ENCODE measurements around the gene MARCKS. TPM values are rescaled to one million over a fixed set of nuclear protein-coding genes. Genes with fewer than 3 reads are reported as not detected.

The MARCKS gene
- total RNA-seq, 1 donor from 2014 or later = 442 TPM

GRCh38 chr6:113859349-113860180 is 2.4 kb downstream of the MARCKS start:
- DNase-seq = peak; percentile 37

GRCh38 chr6:113860181-113860955 is 3.2 kb downstream of the MARCKS start:
- peak overlapping the region; percentile 98 for H3K4me3 Mint-ChIP-seq (ENCODE audit: unreplicated experiment)
- H3K27ac Mint-ChIP-seq (ENCODE audit: unreplicated experiment) = peak overlapping the region; percentile 93
- DNase-seq = peak; percentile 63
- peaks cover 12% of the 10 kb centered on the region for H3K4me1 Mint-ChIP-seq (ENCODE audit: low read depth, unreplicated experiment)
- peaks cover 22% of the 10 kb centered on the region for H3K27me3 Mint-ChIP-seq (ENCODE audit: unreplicated experiment)
- H3K36me3 Mint-ChIP-seq (ENCODE audit: unreplicated experiment) = peaks cover 6% of the 10 kb centered on the region
- no peak for TF ChIP-seq CTCF (IDR thresholded peaks at IDR 0.05; ENCODE audit: partially characterized antibody, unreplicated experiment)
- H3K9me3 Mint-ChIP-seq (ENCODE audit: unreplicated experiment) = peaks cover 19% of the 10 kb centered on the region

More at GRCh38 chr6:113859349-113860180, 2.4 kb downstream of the MARCKS start:
- Mint-ChIP-seq H3K27ac (ENCODE audit: unreplicated experiment) (peak overlapping the region; percentile 84), H3K4me3 (ENCODE audit: unreplicated experiment) (peak overlapping the region; percentile 90), H3K9me3 (ENCODE audit: unreplicated experiment) (peaks cover 19% of the 10 kb centered on the region), H3K4me1 (ENCODE audit: low read depth, unreplicated experiment) (peaks cover 12% of the 10 kb centered on the region), H3K27me3 (ENCODE audit: unreplicated experiment) (peaks cover 25% of the 10 kb centered on the region), H3K36me3 (ENCODE audit: unreplicated experiment) (peaks cover 6% of the 10 kb centered on the region)
- no peak for TF ChIP-seq CTCF (IDR thresholded peaks at IDR 0.05; ENCODE audit: partially characterized antibody, unreplicated experiment)

GRCh38 chr6:113862112-113862511 is 5.0 kb downstream of the MARCKS start:
- Mint-ChIP-seq H3K36me3 (ENCODE audit: unreplicated experiment) (peaks cover 6% of the 10 kb centered on the region), H3K27me3 (ENCODE audit: unreplicated experiment) (peaks cover 17% of the 10 kb centered on the region), H3K9me3 (ENCODE audit: unreplicated experiment) (peaks cover 19% of the 10 kb centered on the region), H3K4me1 (ENCODE audit: low read depth, unreplicated experiment) (peaks cover 12% of the 10 kb centered on the region), H3K27ac (ENCODE audit: unreplicated experiment) (no peak overlapping the region), H3K4me3 (ENCODE audit: unreplicated experiment) (peak overlapping the region; percentile 98)
- no peak for TF ChIP-seq CTCF (IDR thresholded peaks at IDR 0.05; ENCODE audit: partially characterized antibody, unreplicated experiment)
- no peak for DNase-seq

GRCh38 chr6:113870917-113871316 is 13.8 kb downstream of the MARCKS start:
- Mint-ChIP-seq H3K27ac (ENCODE audit: unreplicated experiment) (no peak overlapping the region), H3K4me1 (ENCODE audit: low read depth, unreplicated experiment) (no peaks in the 10 kb centered on the region), H3K36me3 (ENCODE audit: unreplicated experiment) (no peaks in the 10 kb centered on the region), H3K4me3 (ENCODE audit: unreplicated experiment) (no peak overlapping the region), H3K9me3 (ENCODE audit: unreplicated experiment) (no peaks in the 10 kb centered on the region), H3K27me3 (ENCODE audit: unreplicated experiment) (no peaks in the 10 kb centered on the region)
- no peak for DNase-seq
- TF ChIP-seq CTCF (IDR thresholded peaks at IDR 0.05; ENCODE audit: partially characterized antibody, unreplicated experiment) = no peak
